ENCODE measurements around the gene ST6GAL1.

- TF ChIP-seq CTCF (conservative IDR thresholded peaks at IDR 0.05) (no peak), EZH2 (IDR thresholded peaks at IDR 0.05; ENCODE audit: low read depth) (no peak)
Observed at GRCh38 chr3:186988806-186989205, 58.5 kb downstream of the ST6GAL1 start.

Data from PC-9 (cell line).